HepG2 (cell line): ENCODE data around the gene ARFGAP1. TPM values are rescaled to one million over a fixed set of nuclear protein-coding genes. Genes with fewer than 3 reads are reported as not detected.

Experiments
- ARNT2 ChIP-seq: sonication (generic); formaldehyde crosslinking; IDR thresholded peaks from 2 replicates; pipeline ENCODE4 v1.8.0; 2022; ENCODE audit warnings: mild to moderate bottlenecking, low read depth, missing genetic modification reagents, moderate library complexity
- ATF4 ChIP-seq, 2 experiments: fragments of 450-650 bp in 1 of 2; sonication (generic) in 1 of 2; formaldehyde crosslinking; IDR thresholded peaks; 2 replicates each; pipeline versions ENCODE4 v1.5.0 to v1.8.0; 2020 to 2022; ENCODE audit warnings: mild to moderate bottlenecking in 1 of 2, missing genetic modification reagents in 1 of 2
- EED ChIP-seq: sonication (generic); formaldehyde crosslinking; IDR thresholded peaks from 2 replicates; pipeline ENCODE4 v1.5.0; 2020; ENCODE audit warnings: mild to moderate bottlenecking, missing genetic modification reagents
- ELF3 ChIP-seq: IDR thresholded peaks from 2 replicates; pipeline ENCODE4 v1.6.1; 2016; ENCODE audit warnings: missing genetic modification reagents, missing compliant biosample characterization
- FOXP4 ChIP-seq: sonication (generic); formaldehyde crosslinking; IDR thresholded peaks from 2 replicates; pipeline ENCODE4 v1.4.0; 2020; ENCODE audit warnings: missing genetic modification reagents
- IKZF5 ChIP-seq: IDR thresholded peaks from 2 replicates; pipeline ENCODE4 v1.6.1; 2018; ENCODE audit warnings: missing genetic modification reagents, mild to moderate bottlenecking, missing compliant biosample characterization
- IRF9 ChIP-seq: sonication (generic); formaldehyde crosslinking; IDR thresholded peaks from 2 replicates; pipeline ENCODE4 v1.8.0; 2022; ENCODE audit warnings: missing genetic modification reagents, mild to moderate bottlenecking, borderline replicate concordance
- SP1 ChIP-seq, 2 experiments: fragments of 450-650 bp in 1 of 2; sonication (generic) in 1 of 2; formaldehyde crosslinking in 1 of 2; IDR thresholded peaks; 2 replicates each; pipeline versions ENCODE4 v1.4.0 to v1.6.1; 2016 to 2020; ENCODE audit warnings: missing genetic modification reagents in 1 of 2
- TEAD2 ChIP-seq: sonication (generic); formaldehyde crosslinking; IDR thresholded peaks from 2 replicates; pipeline ENCODE4 v1.9.0; 2021; ENCODE audit warnings: missing genetic modification reagents
- TFE3 ChIP-seq: IDR thresholded peaks from 2 replicates; pipeline ENCODE4 v1.6.1; 2016
- TOPORS ChIP-seq: sonication (generic); formaldehyde crosslinking; IDR thresholded peaks from 2 replicates; pipeline ENCODE4 v1.8.0; 2023; ENCODE audit warnings: mild to moderate bottlenecking, missing genetic modification reagents
- ZBTB44 ChIP-seq: sonication (generic); formaldehyde crosslinking; IDR thresholded peaks from 2 replicates; pipeline ENCODE4 v1.4.0; 2020; ENCODE audit warnings: missing genetic modification reagents
- ZGPAT ChIP-seq: IDR thresholded peaks from 2 replicates; pipeline ENCODE4 v1.6.1; 2016; ENCODE audit warnings: mild to moderate bottlenecking
- ZNF569 ChIP-seq: sonication (generic); formaldehyde crosslinking; IDR thresholded peaks from 2 replicates; pipeline ENCODE4 v1.5.0; 2020; ENCODE audit warnings: mild to moderate bottlenecking, missing genetic modification reagents, moderate library complexity, borderline replicate concordance
- ZNF772 ChIP-seq: sonication (generic); formaldehyde crosslinking; IDR thresholded peaks from 2 replicates; pipeline ENCODE4 v1.5.0; 2020; ENCODE audit warnings: mild to moderate bottlenecking, missing genetic modification reagents
- ZNF788 ChIP-seq: sonication (generic); formaldehyde crosslinking; IDR thresholded peaks from 2 replicates; pipeline ENCODE4 v1.5.0; 2020; ENCODE audit warnings: mild to moderate bottlenecking, missing genetic modification reagents, borderline replicate concordance
- polyA plus RNA-seq, 8 experiments: library from polyadenylated mRNA; depleted of rRNA in 3 of 8; stranded (reverse) in 7 of 8; unstranded in 1 of 8; fragments of >200 nt; fragmentation: Illumina TruSeq in 4 of 8; extraction: Trizol in 4 of 8; gene quantifications; 2 replicates each; pipeline versions ENCODE4 v1.2.1 to v1.2.3, GENCODE V29; 2011 to 2016; ENCODE audit warnings: low read depth in 4 of 8, missing spikeins in 1 of 8, mixed read lengths in 1 of 8; ENCODE audit not compliant: insufficient read depth in 1 of 8
- total RNA-seq, 5 experiments: library from RNA; depleted of rRNA; stranded (reverse); fragments of >200 nt; fragmentation: Illumina TruSeq; extraction: Trizol; gene quantifications; 2 replicates each; pipeline ENCODE4 v1.2.3, GENCODE V29; 2016; ENCODE audit warnings: low read depth in 1 of 5

ARFGAP1 gene
- total and polyA plus RNA-seq, 2 of the 13 experiments (the other 11 are each of a cell fraction or from before 2014, with no cell fraction given): 132 TPM

GRCh38 chr20:63272105-63273058 lies at the start of gene ARFGAP1 (continued):
- TF ChIP-seq ZBTB44 (CRISPR knock-in tag) (peak; percentile 75; the same call in 1 of the 2 replicates), EED (CRISPR knock-in tag) (no peak), TFE3 (CRISPR knock-in tag) (peak; percentile 55; the same call in 1 of the 2 replicates), IKZF5 (CRISPR knock-in tag) (peak; percentile 62; the same call in 1 of the 2 replicates), ATF4 (CRISPR knock-in tag; IDR thresholded peaks at IDR 0.05) (0 out of 4 replicates have a peak, but pooled peaks of 1 of the 2 experiments have one; percentile 11), ELF3 (CRISPR knock-in tag) (peak; percentile 91), FOXP4 (peak; percentile 30), ZNF569 (CRISPR knock-in tag) (0 out of 2 replicates have a peak, but pooled peaks have one; percentile 6), ZNF772 (CRISPR knock-in tag) (0 out of 2 replicates have a peak, but pooled peaks have one; percentile 14), ZNF788 (CRISPR knock-in tag) (peak; percentile 66; the same call in 1 of the 2 replicates), TEAD2 (CRISPR knock-in tag) (0 out of 2 replicates have a peak, but pooled peaks have one; percentile 21), ARNT2 (peak; percentile 79), IRF9 (CRISPR knock-in tag) (peak; percentile 79; the same call in 1 of the 2 replicates), TOPORS (peak; percentile 93; the same call in 1 of the 2 replicates), ZGPAT (CRISPR knock-in tag) (peak; percentile 68; the same call in 1 of the 2 replicates), SP1 (IDR thresholded peaks at IDR 0.05) (no peak), SP1 (CRISPR knock-in tag; IDR thresholded peaks at IDR 0.05) (peak; percentile 64)
